HG03442 (cell line): Measurements from ENCODE around the gene C1orf226.
"Not testable (repeated sequence)": the region's sequence is repeated elsewhere in the genome, so short reads cannot be mapped to it uniquely, and the experiment has no call there.

Source experiments
- ATAC-seq: cut with Tn5 transposase; IDR thresholded peaks from one replicate; pipeline ENCODE4 v1.9.1; 2021; ENCODE audit warnings: mild to moderate bottlenecking, moderate library complexity; ENCODE audit not compliant: unreplicated experiment

Gene C1orf226

GRCh38 chr1:162381383-162381782, at the start of gene C1orf226:
Gene C1orf226 (plus strand): TSS chr1:162381728. CDS start chr1:162381902, 174 bp downstream.
- ATAC-seq = no peak

DNA sequence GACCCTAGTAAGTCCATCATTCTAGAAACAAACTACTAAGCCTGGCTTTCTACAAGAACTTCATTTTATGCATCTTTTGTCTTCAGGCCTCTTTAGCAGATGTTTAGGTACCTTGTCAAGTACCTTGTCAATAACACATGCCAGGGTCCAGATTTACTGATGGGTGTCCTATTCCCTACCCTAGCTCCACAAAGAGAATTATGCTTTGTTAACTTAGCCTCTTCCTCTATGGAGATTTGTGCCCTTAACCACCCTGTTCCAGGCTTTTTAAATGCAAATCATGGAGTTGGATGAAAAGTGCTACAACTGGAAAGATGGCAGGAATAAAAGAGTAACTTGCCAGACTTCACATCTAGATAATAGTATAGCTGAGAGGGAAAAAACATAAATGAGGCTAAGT, 47.5 kb upstream of the C1orf226 start:
- no peak for ATAC-seq

DNA sequence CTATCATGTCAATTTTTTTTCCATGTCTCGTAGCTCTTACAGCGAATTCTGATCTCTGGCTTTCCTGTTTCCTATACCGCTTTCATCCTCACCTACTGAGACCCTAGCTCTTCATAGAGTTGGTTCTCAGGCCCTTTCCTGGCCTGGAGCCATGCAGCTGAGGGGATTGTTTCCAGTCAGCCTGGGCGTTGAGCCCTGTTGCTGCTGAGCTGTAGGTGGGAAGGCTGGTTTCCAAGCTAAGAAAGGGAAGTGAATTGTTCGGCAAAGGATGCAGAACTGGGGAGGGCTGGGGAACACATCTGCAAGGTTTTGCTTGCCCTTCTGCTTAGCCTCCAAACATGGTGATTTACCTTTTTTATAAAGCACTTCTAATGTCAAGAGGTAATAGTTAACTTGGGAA, 46.4 kb upstream of the C1orf226 start:
- no peak for ATAC-seq

DNA sequence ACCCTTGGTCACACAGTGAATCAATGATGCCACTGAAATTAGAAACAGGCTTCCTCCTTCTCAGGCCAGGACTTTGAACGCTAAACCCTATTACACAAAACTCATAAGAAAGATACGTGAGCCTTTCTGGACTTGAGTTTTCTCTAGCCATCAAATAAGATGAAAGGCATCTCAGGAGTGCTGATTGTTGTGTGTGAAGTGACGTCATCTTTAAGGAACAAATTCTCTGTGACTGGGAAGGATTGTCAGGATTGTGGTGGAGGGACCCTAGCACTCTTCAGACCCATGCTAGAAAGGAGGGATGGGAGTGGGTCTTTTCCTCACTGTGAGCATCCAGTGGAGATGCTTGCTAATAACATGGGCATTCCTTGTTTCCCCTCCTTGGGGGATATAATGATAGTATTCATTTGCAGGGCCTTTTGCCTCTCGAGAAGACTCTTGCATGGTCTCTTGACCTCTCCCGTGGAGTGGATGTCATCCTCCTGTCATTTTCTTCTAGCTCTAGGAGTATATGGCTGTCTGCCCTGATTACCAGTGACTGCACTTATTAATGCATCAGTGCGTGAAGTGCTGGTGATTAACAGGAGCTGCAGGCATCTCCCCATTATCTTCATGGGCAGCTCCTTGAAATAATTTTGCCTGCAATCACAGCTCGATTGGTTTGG, 44.8 kb upstream of the C1orf226 start:
- no peak for ATAC-seq

DNA sequence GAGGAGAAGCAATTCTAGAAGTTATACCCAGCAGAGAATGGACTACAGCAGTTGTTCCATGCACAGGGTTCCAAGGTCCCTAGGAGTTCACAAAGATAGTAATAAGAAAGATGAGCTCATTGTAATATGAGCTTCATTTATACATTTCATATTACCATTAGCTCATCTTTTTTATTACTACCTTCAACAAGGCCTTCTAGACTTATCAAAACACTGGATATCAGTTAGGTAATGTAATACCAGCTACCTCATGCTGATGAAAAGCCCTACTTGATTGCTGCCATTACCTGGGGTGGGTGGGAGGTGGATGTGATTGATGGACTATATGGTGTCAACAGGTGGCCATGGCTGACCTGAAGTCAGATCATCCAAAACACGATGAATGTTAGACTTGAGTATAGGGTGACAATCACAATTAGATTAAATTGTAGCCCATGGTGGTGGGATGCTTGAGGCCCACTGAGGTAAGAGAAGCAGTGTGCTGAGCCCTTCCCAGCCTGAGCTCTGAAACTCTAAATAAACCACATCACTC, 39.0 kb upstream of the C1orf226 start:
- no peak for ATAC-seq

GRCh38 chr1:162343470-162343869, 38.1 kb upstream of the C1orf226 start:
- ATAC-seq = no peak

DNA sequence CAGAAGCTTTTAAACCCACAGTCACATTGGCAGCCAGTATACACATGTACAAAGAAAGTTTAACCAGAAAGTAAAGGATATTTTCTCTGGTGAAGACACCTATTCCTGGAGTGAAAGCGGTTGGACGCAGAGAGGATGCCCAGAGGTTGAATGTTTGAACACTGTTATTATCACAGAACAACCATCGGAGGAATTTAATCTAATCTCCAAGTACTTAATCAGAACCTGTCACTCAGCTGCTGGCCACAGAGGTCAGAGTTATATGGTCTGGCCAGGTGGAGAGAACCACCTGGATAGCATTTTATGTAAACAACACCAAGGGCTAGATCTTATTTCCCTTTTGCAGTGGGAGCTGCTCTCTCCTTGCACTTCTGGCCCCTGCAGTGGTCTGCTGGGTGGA, 34.2 kb upstream of the C1orf226 start:
- no peak for ATAC-seq

DNA sequence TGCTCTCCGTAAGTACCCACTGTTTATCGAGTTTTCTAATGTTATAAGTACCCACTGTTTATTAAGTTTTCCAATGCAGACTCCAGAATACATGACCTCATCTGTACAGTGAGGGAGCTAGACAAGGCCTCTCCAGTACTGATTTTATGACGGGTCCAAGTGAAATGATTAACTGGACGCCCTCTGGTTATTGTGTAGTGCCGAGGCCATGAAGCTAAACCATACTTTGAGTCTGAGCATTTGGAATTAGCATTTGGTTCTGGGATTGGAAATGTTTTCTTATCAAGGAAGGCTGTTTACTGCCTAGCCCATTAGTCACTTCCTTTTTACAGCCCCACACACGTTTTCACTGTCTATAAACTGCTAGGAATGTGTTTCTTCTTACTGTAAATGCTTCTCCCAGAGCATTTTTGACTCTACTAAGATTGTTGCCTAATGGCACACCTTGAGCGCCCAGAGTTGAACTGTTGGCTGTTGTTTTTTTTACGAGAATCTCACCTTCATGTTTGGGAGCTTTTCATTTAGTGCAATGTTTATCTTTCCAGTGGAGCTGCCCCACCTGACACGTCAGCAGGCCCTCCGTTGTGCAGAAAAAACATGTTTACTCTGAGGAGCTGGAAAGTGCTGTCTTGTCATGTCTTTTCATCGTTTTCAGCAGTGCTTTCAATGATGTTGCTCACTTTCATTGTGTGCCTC, 31.7 kb upstream of the C1orf226 start:
- no peak for ATAC-seq

- no peak for ATAC-seq
Measured at GRCh38 chr1:162351246-162351842, 30.2 kb upstream of the C1orf226 start.

- not testable (repeated sequence) for ATAC-seq
Measured at GRCh38 chr1:162351874-162352273, 29.7 kb upstream of the C1orf226 start.

DNA sequence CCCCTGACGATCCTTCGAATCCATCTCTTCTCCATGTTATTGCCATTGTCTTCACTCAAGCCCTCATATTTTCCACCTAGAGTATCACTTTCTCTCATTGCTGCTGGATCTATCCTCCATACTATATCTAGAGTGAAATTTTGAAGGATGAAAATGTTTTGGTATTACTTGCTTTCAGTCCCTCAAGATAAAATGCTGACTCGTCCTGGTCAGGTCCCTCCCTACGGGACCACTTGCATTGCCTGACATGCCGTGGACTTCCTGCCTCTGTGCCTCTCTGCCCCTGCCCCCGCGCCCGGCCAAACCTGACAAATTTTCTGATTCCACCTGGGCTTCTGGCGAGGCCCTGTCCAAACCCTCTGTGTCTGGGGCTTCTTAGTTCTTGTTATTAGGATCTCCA, 28.4 kb upstream of the C1orf226 start:
- no peak for ATAC-seq

GRCh38 chr1:162353702-162354101, 27.8 kb upstream of the C1orf226 start:
- no peak for ATAC-seq

GRCh38 chr1:162357681-162358266, 23.8 kb upstream of the C1orf226 start:
- ATAC-seq = no peak

GRCh38 chr1:162358928-162359327, 22.6 kb upstream of the C1orf226 start:
- no peak for ATAC-seq

- ATAC-seq = no peak
Measured at GRCh38 chr1:162359523-162360236, 21.8 kb upstream of the C1orf226 start.

GRCh38 chr1:162360237-162360873, 21.2 kb upstream of the C1orf226 start:
- no peak for ATAC-seq

DNA sequence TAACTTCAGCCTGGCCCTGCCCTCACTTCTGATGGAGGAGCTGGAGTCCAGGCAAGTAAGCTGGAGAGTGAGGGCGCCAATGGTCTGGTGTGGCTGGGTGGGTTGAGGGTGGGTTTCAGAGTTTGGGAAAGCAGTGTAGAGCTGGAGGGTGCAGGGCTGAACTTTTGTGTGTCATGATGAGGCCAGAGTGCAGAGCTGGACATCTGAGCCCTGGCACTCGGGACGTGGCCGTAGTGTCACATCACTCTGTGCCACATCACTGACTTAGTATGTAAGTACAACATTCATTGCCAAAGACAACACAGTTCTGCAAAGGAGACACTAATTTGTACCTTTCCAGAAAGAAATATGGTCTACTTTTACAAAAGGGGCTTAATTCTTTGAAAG, 20.7 kb upstream of the C1orf226 start:
- no peak for ATAC-seq

DNA sequence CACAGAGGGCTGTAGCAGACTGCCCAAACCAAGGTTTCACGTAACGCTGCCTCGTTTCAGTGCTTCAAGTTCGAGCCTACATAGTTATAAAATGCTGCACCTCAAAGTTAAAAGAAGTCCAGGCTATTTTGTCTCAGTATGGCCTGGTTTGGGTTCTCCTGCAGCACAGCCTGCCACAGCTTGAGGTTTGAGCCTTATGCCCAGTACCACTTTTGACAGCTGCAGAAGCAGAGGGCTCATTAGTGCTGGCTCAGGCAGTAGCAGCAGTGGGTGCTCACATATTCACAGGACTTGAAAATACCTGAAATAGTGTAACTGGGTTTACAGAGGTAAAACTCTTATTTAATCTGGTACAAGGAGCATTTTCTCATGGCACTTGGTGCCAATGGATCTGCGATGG, 20.2 kb upstream of the C1orf226 start:
- ATAC-seq = peak; percentile 30

GRCh38 chr1:162363823-162364222, 17.7 kb upstream of the C1orf226 start:
- ATAC-seq = no peak

- no peak for ATAC-seq
Measured at GRCh38 chr1:162364498-162364897, 17.0 kb upstream of the C1orf226 start.
